ENCODE results near the gene KIF6.
"Not testable (repeated sequence)": the region's sequence is repeated elsewhere in the genome, so short reads cannot be mapped to it uniquely, and the experiment has no call there.

KIF6 gene

GRCh38 chr6:39752835-39753724 lies 27.9 kb upstream of the KIF6 start:
- in situ Hi-C loops (cut with MboI; ENCODE audit: low pct_unique_long_range_greater_than_20kb, low sequenced_read_pairs, unreplicated experiment) = no loop called here
- DNase-seq (ENCODE audit: low spot score) = no peak
- TF ChIP-seq, protein P1, sequence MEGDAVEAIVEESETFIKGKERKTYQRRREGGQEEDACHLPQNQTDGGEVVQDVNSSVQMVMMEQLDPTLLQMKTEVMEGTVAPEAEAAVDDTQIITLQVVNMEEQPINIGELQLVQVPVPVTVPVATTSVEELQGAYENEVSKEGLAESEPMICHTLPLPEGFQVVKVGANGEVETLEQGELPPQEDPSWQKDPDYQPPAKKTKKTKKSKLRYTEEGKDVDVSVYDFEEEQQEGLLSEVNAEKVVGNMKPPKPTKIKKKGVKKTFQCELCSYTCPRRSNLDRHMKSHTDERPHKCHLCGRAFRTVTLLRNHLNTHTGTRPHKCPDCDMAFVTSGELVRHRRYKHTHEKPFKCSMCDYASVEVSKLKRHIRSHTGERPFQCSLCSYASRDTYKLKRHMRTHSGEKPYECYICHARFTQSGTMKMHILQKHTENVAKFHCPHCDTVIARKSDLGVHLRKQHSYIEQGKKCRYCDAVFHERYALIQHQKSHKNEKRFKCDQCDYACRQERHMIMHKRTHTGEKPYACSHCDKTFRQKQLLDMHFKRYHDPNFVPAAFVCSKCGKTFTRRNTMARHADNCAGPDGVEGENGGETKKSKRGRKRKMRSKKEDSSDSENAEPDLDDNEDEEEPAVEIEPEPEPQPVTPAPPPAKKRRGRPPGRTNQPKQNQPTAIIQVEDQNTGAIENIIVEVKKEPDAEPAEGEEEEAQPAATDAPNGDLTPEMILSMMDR (IDR thresholded peaks at IDR 0.05; ENCODE audit: extremely low read depth, insufficient read depth, missing control alignments) = no peak

DNA sequence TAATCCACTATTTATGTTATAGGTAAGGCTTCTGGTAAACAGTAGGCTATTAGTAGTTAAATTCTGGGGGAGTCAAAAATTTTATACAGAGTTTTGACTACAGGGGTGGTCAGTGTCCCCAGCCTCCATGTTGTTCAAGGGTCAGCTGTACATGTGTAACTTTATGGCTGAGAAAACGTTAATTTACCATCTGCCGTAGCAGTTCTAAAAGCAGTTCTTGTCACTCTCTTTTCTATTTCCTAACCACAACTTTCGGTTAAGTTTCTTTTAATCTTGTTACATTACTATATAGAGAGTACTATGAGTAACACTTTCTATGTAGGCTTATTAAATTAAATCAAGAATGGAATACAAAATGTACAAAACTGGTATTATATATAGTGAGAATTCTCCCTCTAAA lies 21.6 kb upstream of the KIF6 start:
- TF ChIP-seq, protein P1 (IDR thresholded peaks at IDR 0.05; ENCODE audit: extremely low read depth, insufficient read depth, missing control alignments) = no peak
- DNase-seq (ENCODE audit: low spot score) = no peak
- in situ Hi-C loops (cut with MboI; ENCODE audit: low pct_unique_long_range_greater_than_20kb, low sequenced_read_pairs, unreplicated experiment) = no loop called here

GRCh38 chr6:39733704-39734103 lies 8.5 kb upstream of the KIF6 start:
- in situ Hi-C loops (cut with MboI; ENCODE audit: low pct_unique_long_range_greater_than_20kb, low sequenced_read_pairs, unreplicated experiment) = no loop called here
- no peak for DNase-seq (ENCODE audit: low spot score)
- TF ChIP-seq, protein P1 (IDR thresholded peaks at IDR 0.05; ENCODE audit: extremely low read depth, insufficient read depth, missing control alignments) = no peak

DNA sequence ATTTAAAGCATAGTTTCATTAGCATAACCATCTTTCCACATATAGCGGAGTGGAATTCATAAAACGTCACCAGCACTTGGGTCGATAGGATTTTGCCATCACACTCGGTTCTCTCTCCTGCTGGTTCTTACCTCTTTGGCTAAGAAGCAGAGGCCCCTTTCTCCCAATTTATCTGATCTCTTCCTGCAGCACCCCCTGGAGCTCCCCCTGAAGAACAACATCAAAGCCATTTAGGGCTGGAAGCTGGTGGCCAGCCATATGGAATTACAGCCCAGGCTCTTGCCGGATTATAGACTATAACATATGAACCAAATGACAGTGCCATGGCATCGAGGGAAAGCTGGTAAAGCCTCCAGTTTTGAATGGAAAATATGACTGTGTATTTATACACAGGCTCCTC lies 6.4 kb upstream of the KIF6 start:
- no peak for DNase-seq (ENCODE audit: low spot score)
- TF ChIP-seq, protein P1 (IDR thresholded peaks at IDR 0.05; ENCODE audit: extremely low read depth, insufficient read depth, missing control alignments) = no peak
- in situ Hi-C loops (cut with MboI; ENCODE audit: low pct_unique_long_range_greater_than_20kb, low sequenced_read_pairs, unreplicated experiment) = no loop called here

DNA sequence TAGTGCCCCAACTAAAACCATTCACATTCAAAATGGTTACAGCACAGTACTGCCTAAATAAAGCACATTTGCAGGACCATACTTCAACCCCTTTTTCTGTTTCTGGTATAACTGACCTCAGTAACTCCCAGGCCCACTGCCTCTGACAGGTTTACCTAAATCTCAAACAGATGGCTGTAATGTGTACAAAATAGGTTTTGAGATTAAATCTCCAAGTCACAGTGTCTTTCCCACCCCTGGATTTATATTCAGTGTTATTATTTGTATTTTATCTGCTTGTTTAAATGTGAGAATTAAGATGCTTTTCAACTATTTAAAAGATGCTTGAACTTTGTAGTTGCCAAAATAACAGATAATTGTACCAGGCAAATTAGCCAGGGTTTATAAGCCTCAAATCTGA lies 4.7 kb upstream of the KIF6 start:
- in situ Hi-C loops (cut with MboI; ENCODE audit: low pct_unique_long_range_greater_than_20kb, low sequenced_read_pairs, unreplicated experiment) = no loop called here
- no peak for DNase-seq (ENCODE audit: low spot score)

GRCh38 chr6:39725632-39725997 lies 407 bp upstream of the KIF6 start:
- DNase-seq (ENCODE audit: low spot score) = no peak
- in situ Hi-C loops (cut with MboI; ENCODE audit: low pct_unique_long_range_greater_than_20kb, low sequenced_read_pairs, unreplicated experiment) = no loop called here
- TF ChIP-seq, protein P1 (IDR thresholded peaks at IDR 0.05; ENCODE audit: extremely low read depth, insufficient read depth, missing control alignments) = no peak

More for the DNA sequence above, 4.7 kb upstream of the KIF6 start:
- TF ChIP-seq, protein P1 (IDR thresholded peaks at IDR 0.05; ENCODE audit: extremely low read depth, insufficient read depth, missing control alignments) = no peak

DNA sequence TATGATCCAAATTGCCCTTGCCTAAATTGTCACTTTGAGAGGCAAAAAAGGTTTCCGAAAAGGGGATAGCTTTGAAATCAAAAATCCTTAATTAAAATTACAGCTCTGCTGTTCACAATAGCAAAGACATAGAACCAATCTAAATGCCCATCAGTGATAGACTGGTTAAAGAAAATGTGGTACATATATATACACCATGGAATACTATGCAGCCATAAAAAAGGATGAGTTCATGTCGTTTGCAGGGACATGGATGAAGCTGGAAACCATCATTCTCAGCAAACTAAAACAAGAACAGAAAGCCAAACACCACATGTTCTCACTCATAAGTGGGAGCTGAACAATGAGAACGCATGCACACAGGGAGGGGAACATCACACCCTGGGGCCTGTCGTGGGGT lies 1.9 kb downstream of the KIF6 start:
- DNase-seq (ENCODE audit: low spot score); in situ Hi-C loops (cut with MboI; ENCODE audit: low pct_unique_long_range_greater_than_20kb, low sequenced_read_pairs, unreplicated experiment): not testable (repeated sequence)
